K562 (cell line): ENCODE results near the gene GTPBP1.

Source experiments
- BHLHE40 ChIP-seq: IDR thresholded peaks from 2 replicates; pipeline ENCODE4 v1.6.1; 2011; ENCODE audit warnings: low read length, improper control_type of control experiment
- HDAC2 ChIP-seq: fragments of 450-650 bp; IDR thresholded peaks from 2 replicates; pipeline ENCODE4 v1.6.1; 2016; ENCODE audit warnings: mild to moderate bottlenecking
- KDM1A ChIP-seq, 2 experiments: fragments of 450-650 bp; IDR thresholded peaks; 2 replicates each; pipeline ENCODE4 v1.6.1; 2016; ENCODE audit warnings: mild to moderate bottlenecking in 2 of 2
- PREB ChIP-seq: sonication (generic); formaldehyde crosslinking; IDR thresholded peaks from 2 replicates; pipeline ENCODE4 v1.8.1; 2023; ENCODE audit warnings: mild to moderate bottlenecking, missing genetic modification reagents
- ZNF253 ChIP-seq: fragments of 250-450 bp; sonication (Bioruptor Pico); conservative IDR thresholded peaks from 2 replicates; pipeline ENCODE4 v1.6.1; 2021; ENCODE audit warnings: mild to moderate bottlenecking
- ZNF274 ChIP-seq: IDR thresholded peaks from 2 replicates; pipeline ENCODE4 v1.6.1; 2011; ENCODE audit warnings: low read depth, mild to moderate bottlenecking, low read length, moderate library complexity, borderline replicate concordance
- ZNF311 ChIP-seq: fragments of 250-450 bp; sonication (Bioruptor Pico); IDR thresholded peaks from 2 replicates; pipeline ENCODE4 v1.4.0; 2020; ENCODE audit warnings: mild to moderate bottlenecking, moderate library complexity

GRCh38 chr22:38689651-38690050 is 16.1 kb upstream of the GTPBP1 start:
- TF ChIP-seq ZNF274 (no peak), ZNF311 (CRISPR knock-in tag) (no peak), ZNF253 (CRISPR knock-in tag) (no peak), HDAC2 (no peak), BHLHE40 (no peak), KDM1A (IDR thresholded peaks at IDR 0.05) (no peak), PREB (CRISPR knock-in tag) (no peak)
